ENCODE data around the gene OSBPL7. TPM values are rescaled to one million over a fixed set of nuclear protein-coding genes. Genes with fewer than 3 reads are reported as not detected.

Gene OSBPL7
- total and polyA plus RNA-seq, 2 of the 13 experiments (the other 11 are each of a cell fraction or from before 2014, with no cell fraction given) = 4.7 to 6.6 TPM

DNA sequence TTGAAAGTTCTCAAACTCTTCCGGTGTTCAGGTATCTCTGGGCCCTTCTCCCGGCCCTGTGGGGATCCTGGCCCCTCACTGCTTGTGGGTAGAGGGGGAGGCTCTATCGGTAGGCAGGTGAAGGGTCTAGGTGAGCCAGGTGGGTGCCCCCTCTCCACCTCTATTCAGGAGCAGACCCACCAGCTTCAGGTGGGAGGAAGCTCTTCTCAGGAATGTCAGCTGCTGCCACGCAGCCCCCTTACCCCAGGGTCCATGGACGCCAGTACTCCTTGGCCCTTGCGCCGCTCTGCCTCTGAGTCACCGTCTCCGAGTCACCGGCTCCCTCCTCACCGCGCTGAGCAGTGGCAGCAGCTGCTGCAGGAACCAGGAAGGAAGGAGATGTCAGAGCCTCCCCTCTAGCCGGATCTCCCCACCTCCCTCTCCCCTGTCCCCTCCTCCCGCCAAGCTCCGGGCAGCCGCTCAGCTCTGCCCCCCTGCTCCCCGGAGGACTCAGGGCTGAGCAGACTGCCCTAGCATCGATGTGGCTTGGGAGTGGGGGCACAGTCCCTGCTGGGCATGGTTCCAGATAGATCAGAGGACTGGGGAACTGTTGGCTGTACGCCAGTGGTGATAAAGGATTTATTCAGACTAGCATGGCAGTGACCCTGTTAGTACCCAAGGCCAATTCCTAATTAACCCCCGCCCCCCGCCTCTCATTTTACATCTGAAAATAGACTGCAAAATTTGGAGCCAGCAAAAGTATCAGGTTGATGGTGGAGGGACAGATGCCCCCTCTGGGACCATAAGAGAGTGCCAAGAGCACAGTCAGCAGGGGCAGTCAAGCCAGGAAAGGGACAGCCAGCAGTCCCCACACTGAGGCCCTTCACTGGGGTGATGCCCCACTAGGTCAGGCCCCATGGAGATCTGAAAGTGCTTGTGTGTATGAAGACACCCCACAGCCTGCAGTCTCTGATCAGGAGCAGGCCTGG lies at the start of gene OSBPL7 (continued):
- TF ChIP-seq, protein P1, sequence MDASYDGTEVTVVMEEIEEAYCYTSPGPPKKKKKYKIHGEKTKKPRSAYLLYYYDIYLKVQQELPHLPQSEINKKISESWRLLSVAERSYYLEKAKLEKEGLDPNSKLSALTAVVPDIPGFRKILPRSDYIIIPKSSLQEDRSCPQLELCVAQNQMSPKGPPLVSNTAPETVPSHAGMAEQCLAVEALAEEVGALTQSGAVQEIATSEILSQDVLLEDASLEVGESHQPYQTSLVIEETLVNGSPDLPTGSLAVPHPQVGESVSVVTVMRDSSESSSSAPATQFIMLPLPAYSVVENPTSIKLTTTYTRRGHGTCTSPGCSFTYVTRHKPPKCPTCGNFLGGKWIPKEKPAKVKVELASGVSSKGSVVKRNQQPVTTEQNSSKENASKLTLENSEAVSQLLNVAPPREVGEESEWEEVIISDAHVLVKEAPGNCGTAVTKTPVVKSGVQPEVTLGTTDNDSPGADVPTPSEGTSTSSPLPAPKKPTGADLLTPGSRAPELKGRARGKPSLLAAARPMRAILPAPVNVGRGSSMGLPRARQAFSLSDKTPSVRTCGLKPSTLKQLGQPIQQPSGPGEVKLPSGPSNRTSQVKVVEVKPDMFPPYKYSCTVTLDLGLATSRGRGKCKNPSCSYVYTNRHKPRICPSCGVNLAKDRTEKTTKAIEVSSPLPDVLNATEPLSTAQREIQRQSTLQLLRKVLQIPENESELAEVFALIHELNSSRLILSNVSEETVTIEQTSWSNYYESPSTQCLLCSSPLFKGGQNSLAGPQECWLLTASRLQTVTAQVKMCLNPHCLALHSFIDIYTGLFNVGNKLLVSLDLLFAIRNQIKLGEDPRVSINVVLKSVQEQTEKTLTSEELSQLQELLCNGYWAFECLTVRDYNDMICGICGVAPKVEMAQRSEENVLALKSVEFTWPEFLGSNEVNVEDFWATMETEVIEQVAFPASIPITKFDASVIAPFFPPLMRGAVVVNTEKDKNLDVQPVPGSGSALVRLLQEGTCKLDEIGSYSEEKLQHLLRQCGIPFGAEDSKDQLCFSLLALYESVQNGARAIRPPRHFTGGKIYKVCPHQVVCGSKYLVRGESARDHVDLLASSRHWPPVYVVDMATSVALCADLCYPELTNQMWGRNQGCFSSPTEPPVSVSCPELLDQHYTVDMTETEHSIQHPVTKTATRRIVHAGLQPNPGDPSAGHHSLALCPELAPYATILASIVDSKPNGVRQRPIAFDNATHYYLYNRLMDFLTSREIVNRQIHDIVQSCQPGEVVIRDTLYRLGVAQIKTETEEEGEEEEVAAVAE (CRISPR knock-in tag; IDR thresholded peaks at IDR 0.05; ENCODE audit: borderline replicate concordance) = peak; percentile 44; the same call in 1 of the 2 replicates
- TF ChIP-seq CHCHD3 (CRISPR knock-in tag; IDR thresholded peaks at IDR 0.05) (no peak), POGZ (CRISPR knock-in tag; IDR thresholded peaks at IDR 0.05) (peak; percentile 81), PHF21A (CRISPR knock-in tag; IDR thresholded peaks at IDR 0.05) (no peak), MIER3 (CRISPR knock-in tag; IDR thresholded peaks at IDR 0.05; ENCODE audit: borderline replicate concordance) (peak; percentile 72; the same call in 1 of the 2 replicates), HMG20B (CRISPR knock-in tag; conservative IDR thresholded peaks at IDR 0.05) (no peak), RARA (CRISPR knock-in tag; IDR thresholded peaks at IDR 0.05) (peak; percentile 23; the same call in 1 of the 2 replicates), MYNN (CRISPR knock-in tag; IDR thresholded peaks at IDR 0.05; ENCODE audit: low read depth) (no peak), ZNF382 (CRISPR knock-in tag; IDR thresholded peaks at IDR 0.05; ENCODE audit: borderline replicate concordance) (no peak), ZNF460 (CRISPR knock-in tag; IDR thresholded peaks at IDR 0.05; ENCODE audit: borderline replicate concordance) (peak; percentile 31; the same call in 1 of the 2 replicates), ZFX (CRISPR knock-in tag; IDR thresholded peaks at IDR 0.05; ENCODE audit: low read depth) (peak; percentile 72), ZNF891 (CRISPR knock-in tag; IDR thresholded peaks at IDR 0.05) (no peak), AHR (CRISPR knock-in tag; IDR thresholded peaks at IDR 0.05) (0 out of 2 replicates have a peak, but pooled peaks have one; percentile 46)
- TF ChIP-seq, protein P2, sequence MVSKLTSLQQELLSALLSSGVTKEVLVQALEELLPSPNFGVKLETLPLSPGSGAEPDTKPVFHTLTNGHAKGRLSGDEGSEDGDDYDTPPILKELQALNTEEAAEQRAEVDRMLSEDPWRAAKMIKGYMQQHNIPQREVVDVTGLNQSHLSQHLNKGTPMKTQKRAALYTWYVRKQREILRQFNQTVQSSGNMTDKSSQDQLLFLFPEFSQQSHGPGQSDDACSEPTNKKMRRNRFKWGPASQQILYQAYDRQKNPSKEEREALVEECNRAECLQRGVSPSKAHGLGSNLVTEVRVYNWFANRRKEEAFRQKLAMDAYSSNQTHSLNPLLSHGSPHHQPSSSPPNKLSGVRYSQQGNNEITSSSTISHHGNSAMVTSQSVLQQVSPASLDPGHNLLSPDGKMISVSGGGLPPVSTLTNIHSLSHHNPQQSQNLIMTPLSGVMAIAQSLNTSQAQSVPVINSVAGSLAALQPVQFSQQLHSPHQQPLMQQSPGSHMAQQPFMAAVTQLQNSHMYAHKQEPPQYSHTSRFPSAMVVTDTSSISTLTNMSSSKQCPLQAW (CRISPR knock-in tag; IDR thresholded peaks at IDR 0.05) = peak; percentile 79
- TF ChIP-seq, protein P3, sequence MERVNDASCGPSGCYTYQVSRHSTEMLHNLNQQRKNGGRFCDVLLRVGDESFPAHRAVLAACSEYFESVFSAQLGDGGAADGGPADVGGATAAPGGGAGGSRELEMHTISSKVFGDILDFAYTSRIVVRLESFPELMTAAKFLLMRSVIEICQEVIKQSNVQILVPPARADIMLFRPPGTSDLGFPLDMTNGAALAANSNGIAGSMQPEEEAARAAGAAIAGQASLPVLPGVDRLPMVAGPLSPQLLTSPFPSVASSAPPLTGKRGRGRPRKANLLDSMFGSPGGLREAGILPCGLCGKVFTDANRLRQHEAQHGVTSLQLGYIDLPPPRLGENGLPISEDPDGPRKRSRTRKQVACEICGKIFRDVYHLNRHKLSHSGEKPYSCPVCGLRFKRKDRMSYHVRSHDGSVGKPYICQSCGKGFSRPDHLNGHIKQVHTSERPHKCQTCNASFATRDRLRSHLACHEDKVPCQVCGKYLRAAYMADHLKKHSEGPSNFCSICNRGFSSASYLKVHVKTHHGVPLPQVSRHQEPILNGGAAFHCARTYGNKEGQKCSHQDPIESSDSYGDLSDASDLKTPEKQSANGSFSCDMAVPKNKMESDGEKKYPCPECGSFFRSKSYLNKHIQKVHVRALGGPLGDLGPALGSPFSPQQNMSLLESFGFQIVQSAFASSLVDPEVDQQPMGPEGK (CRISPR knock-in tag; IDR thresholded peaks at IDR 0.05) = peak; percentile 95
- TF ChIP-seq, protein P4, sequence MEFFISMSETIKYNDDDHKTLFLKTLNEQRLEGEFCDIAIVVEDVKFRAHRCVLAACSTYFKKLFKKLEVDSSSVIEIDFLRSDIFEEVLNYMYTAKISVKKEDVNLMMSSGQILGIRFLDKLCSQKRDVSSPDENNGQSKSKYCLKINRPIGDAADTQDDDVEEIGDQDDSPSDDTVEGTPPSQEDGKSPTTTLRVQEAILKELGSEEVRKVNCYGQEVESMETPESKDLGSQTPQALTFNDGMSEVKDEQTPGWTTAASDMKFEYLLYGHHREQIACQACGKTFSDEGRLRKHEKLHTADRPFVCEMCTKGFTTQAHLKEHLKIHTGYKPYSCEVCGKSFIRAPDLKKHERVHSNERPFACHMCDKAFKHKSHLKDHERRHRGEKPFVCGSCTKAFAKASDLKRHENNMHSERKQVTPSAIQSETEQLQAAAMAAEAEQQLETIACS (CRISPR knock-in tag; IDR thresholded peaks at IDR 0.05) = no peak
- TF ChIP-seq, protein P5, sequence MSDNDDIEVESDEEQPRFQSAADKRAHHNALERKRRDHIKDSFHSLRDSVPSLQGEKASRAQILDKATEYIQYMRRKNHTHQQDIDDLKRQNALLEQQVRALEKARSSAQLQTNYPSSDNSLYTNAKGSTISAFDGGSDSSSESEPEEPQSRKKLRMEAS (IDR thresholded peaks at IDR 0.05) = peak; percentile 58; the same call in 1 of the 2 replicates
- TF ChIP-seq, protein P6, sequence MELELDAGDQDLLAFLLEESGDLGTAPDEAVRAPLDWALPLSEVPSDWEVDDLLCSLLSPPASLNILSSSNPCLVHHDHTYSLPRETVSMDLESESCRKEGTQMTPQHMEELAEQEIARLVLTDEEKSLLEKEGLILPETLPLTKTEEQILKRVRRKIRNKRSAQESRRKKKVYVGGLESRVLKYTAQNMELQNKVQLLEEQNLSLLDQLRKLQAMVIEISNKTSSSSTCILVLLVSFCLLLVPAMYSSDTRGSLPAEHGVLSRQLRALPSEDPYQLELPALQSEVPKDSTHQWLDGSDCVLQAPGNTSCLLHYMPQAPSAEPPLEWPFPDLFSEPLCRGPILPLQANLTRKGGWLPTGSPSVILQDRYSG (CRISPR knock-in tag; IDR thresholded peaks at IDR 0.05) = no peak

All from HepG2 (cell line).